ENCODE measurements around the gene LPAR2. TPM values are rescaled to one million over a fixed set of nuclear protein-coding genes. Genes with fewer than 3 reads are reported as not detected.

Gene LPAR2
- total RNA-seq, 1 donor from 2014 or later = 35.5 TPM

GRCh38 chr19:19575411-19575810 lies 52.6 kb downstream of the LPAR2 start:
- Mint-ChIP-seq H3K36me3 (ENCODE audit: low read depth, unreplicated experiment) (no peaks in the 10 kb centered on the region), H3K27ac (ENCODE audit: unreplicated experiment) (no peak overlapping the region), H3K27me3 (ENCODE audit: unreplicated experiment) (peaks cover 6% of the 10 kb centered on the region), H3K4me1 (ENCODE audit: unreplicated experiment) (no peaks in the 10 kb centered on the region), H3K9me3 (ENCODE audit: unreplicated experiment) (no peaks in the 10 kb centered on the region), H3K4me3 (ENCODE audit: unreplicated experiment) (no peak overlapping the region)
- TF ChIP-seq CTCF (IDR thresholded peaks at IDR 0.05; ENCODE audit: unreplicated experiment) = no peak
- no peak for DNase-seq (ENCODE audit: low spot score)

Other genes with a start within 250 kb of the LPAR2 start
- gene GATAD2A, start 222.5 kb downstream of the LPAR2 start, total RNA-seq (ENCODE audit: unreplicated experiment) = 150 TPM
- gene TSSK6, start 112.7 kb downstream of the LPAR2 start, total RNA-seq (ENCODE audit: unreplicated experiment) = 2.7 TPM
- 278 TPM for gene NDUFA13, start 112.0 kb downstream of the LPAR2 start, total RNA-seq (ENCODE audit: unreplicated experiment)
- gene YJEFN3, start 99.3 kb downstream of the LPAR2 start, total RNA-seq (ENCODE audit: unreplicated experiment) = 5.2 TPM
- 0.23 TPM for gene CILP2, start 90.0 kb downstream of the LPAR2 start, total RNA-seq (ENCODE audit: unreplicated experiment)
- 0.82 TPM for gene PBX4, start 9.5 kb downstream of the LPAR2 start, total RNA-seq (ENCODE audit: unreplicated experiment)
- 18.5 TPM for gene GMIP, start 15.4 kb upstream of the LPAR2 start, total RNA-seq (ENCODE audit: unreplicated experiment)
- gene ATP13A1, start 35.5 kb upstream of the LPAR2 start, total RNA-seq (ENCODE audit: unreplicated experiment) = 56.7 TPM
- gene ZNF101, start 40.6 kb upstream of the LPAR2 start, total RNA-seq (ENCODE audit: unreplicated experiment) = 29.5 TPM
- gene ZNF14, start 104.9 kb upstream of the LPAR2 start, total RNA-seq (ENCODE audit: unreplicated experiment) = 6.8 TPM
- 19.9 TPM for gene ZNF506, start 193.5 kb upstream of the LPAR2 start, total RNA-seq (ENCODE audit: unreplicated experiment)
- 23.3 TPM for gene ZNF253, start 237.7 kb upstream of the LPAR2 start, total RNA-seq (ENCODE audit: unreplicated experiment)